ENCODE results near the gene PRKAR1B. TPM values are rescaled to one million over a fixed set of nuclear protein-coding genes. Genes with fewer than 3 reads are reported as not detected.

The PRKAR1B gene
- total and polyA plus RNA-seq, 7 donors, result 9.5 to 26.6 (median 11.4) TPM

GRCh38 chr7:585873-586272 is 141.2 kb downstream of the PRKAR1B start:
- H3K36me3 ChIP-seq, result peaks cover 0 to 8% (median 0%) of the 10 kb centered on the region in 4 donors
- WGBS, 2 donors, result 74 to 94% methylated on average over 6 of the region's 6 CpGs
- H3K4me3 ChIP-seq, result no peak overlapping the region
- no peaks in the 10 kb centered on the region for H3K9me3 ChIP-seq
- TF ChIP-seq CTCF (IDR thresholded peaks at IDR 0.05) (no peak), EP300 (IDR thresholded peaks at IDR 0.05) (no peak), POLR2AphosphoS5 (IDR thresholded peaks at IDR 0.05) (no peak), POLR2A (IDR thresholded peaks at IDR 0.05) (no peak)
- H3K4me1 ChIP-seq, result peaks cover 0 to 15% (median 8%) of the 10 kb centered on the region in 4 donors
- intact Hi-C loops (cut with DNase I), result no loop called here
- DNase-seq, result no peak
- no peak overlapping the region for H3K27ac ChIP-seq
- H3K27me3 ChIP-seq, result no peaks in the 10 kb centered on the region

DNA sequence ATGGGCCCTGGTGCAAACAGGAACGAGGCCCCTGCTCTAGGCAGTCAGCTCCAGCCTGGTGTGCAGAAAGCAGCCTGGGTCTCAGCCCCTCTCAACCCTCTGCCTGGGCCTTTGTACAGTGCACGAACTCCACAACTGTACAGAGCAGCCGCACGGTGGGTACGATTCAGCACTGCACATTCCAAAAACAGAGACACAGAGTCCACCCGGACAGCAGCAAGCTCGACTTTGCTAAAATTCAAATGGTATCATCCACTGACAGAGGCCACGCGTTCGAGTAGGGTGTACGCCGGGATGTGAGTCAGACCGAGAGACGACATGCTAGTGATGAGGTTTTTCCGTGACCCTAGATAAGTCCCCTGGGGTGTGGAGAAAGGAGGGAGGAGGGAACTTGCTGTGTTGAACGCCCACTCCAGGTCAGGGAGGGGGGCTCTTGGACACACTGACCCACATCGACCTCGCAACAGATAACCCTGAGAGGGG is 141.8 kb downstream of the PRKAR1B start:
- TF ChIP-seq CTCF (IDR thresholded peaks at IDR 0.05) (no peak), POLR2A (IDR thresholded peaks at IDR 0.05) (no peak), POLR2AphosphoS5 (IDR thresholded peaks at IDR 0.05) (no peak), EP300 (IDR thresholded peaks at IDR 0.05) (no peak)
- H3K27me3 ChIP-seq, result no peaks in the 10 kb centered on the region
- peaks cover 0 to 8% (median 0%) of the 10 kb centered on the region in 4 donors for H3K36me3 ChIP-seq
- H3K27ac ChIP-seq, result no peak overlapping the region
- intact Hi-C loops (cut with DNase I), result no loop called here
- H3K9me3 ChIP-seq, result no peaks in the 10 kb centered on the region
- peaks cover 0 to 9% (median 4%) of the 10 kb centered on the region in 4 donors for H3K4me1 ChIP-seq
- WGBS, 2 donors, result 87 to 94% methylated on average over 18 of the region's 18 CpGs
- no peak overlapping the region for H3K4me3 ChIP-seq
- DNase-seq, result no peak

- no peak for TF ChIP-seq CTCF (IDR thresholded peaks at IDR 0.05)
- TF ChIP-seq EP300 (IDR thresholded peaks at IDR 0.05), result no peak
- no peak for TF ChIP-seq POLR2AphosphoS5 (IDR thresholded peaks at IDR 0.05)
- WGBS, 2 donors, result 94 to 95% methylated on average over 12 of the region's 12 CpGs
- no peaks in the 10 kb centered on the region for H3K27me3 ChIP-seq
Observed at GRCh38 chr7:584820-585219, 142.3 kb downstream of the PRKAR1B start.

GRCh38 chr7:584122-584465 is 143.0 kb downstream of the PRKAR1B start:
- DNase-seq, result no peak
- H3K27ac ChIP-seq, result no peak overlapping the region
- peaks cover 0 to 8% (median 0%) of the 10 kb centered on the region in 4 donors for H3K36me3 ChIP-seq
- intact Hi-C loops (cut with DNase I), result no loop called here
- TF ChIP-seq EP300 (IDR thresholded peaks at IDR 0.05) (no peak), POLR2A (IDR thresholded peaks at IDR 0.05) (no peak), CTCF (IDR thresholded peaks at IDR 0.05) (no peak), POLR2AphosphoS5 (IDR thresholded peaks at IDR 0.05) (no peak)
- H3K4me3 ChIP-seq, result no peak overlapping the region
- no peaks in the 10 kb centered on the region for H3K9me3 ChIP-seq
- WGBS, 2 donors, result 68 to 87% methylated on average over 15 of the region's 15 CpGs
- no peaks in the 10 kb centered on the region for H3K27me3 ChIP-seq
- peaks cover 0 to 8% (median 4%) of the 10 kb centered on the region in 4 donors for H3K4me1 ChIP-seq

More at GRCh38 chr7:584820-585219, 142.3 kb downstream of the PRKAR1B start:
- H3K27ac ChIP-seq, result no peak overlapping the region
- H3K4me3 ChIP-seq, result no peak overlapping the region
- no peak for DNase-seq
- intact Hi-C loops (cut with DNase I), result no loop called here
- H3K9me3 ChIP-seq, result no peaks in the 10 kb centered on the region
- H3K36me3 ChIP-seq, result peaks cover 0 to 8% (median 0%) of the 10 kb centered on the region in 4 donors
- peaks cover 0 to 8% (median 4%) of the 10 kb centered on the region in 4 donors for H3K4me1 ChIP-seq

Measured in sigmoid colon (tissue), 7 donors.